Glutamatergic neuron (in vitro differentiated cells): Measurements from ENCODE around the gene RIMS3. TPM values are rescaled to one million over a fixed set of nuclear protein-coding genes. Genes with fewer than 3 reads are reported as not detected.

Experiments
- DNase-seq: peaks from one replicate; pipeline ENCODE4 v3.0.0; 2022
- H3K27ac Mint-ChIP-seq: one replicate; pipeline ENCODE4 v1.8.0; 2020; ENCODE audit warnings: mild to moderate bottlenecking, mixed read lengths, inconsistent platforms; ENCODE audit not compliant: unreplicated experiment
- H3K27me3 Mint-ChIP-seq: one replicate; pipeline ENCODE4 v1.8.0; 2020; ENCODE audit warnings: mild to moderate bottlenecking, moderate library complexity, mixed read lengths, inconsistent platforms; ENCODE audit not compliant: unreplicated experiment
- H3K36me3 Mint-ChIP-seq: one replicate; pipeline ENCODE4 v1.8.0; 2020; ENCODE audit warnings: mild to moderate bottlenecking, mixed read lengths, inconsistent platforms; ENCODE audit not compliant: unreplicated experiment
- H3K4me1 Mint-ChIP-seq: one replicate; pipeline ENCODE4 v1.8.0; 2020; ENCODE audit warnings: mild to moderate bottlenecking, low read depth, mixed read lengths, inconsistent platforms; ENCODE audit not compliant: unreplicated experiment
- H3K4me3 Mint-ChIP-seq: one replicate; pipeline ENCODE4 v1.8.0; 2020; ENCODE audit warnings: mild to moderate bottlenecking, mixed read lengths, inconsistent platforms; ENCODE audit not compliant: unreplicated experiment
- H3K9me3 Mint-ChIP-seq: one replicate; pipeline ENCODE4 v1.8.0; 2020; ENCODE audit warnings: mild to moderate bottlenecking, moderate library complexity, mixed read lengths, inconsistent platforms; ENCODE audit not compliant: unreplicated experiment
- CTCF ChIP-seq: fragments of 200-600 bp; sonication (generic); IDR thresholded peaks from one replicate; pipeline ENCODE4 v1.5.0; 2021; ENCODE audit not compliant: partially characterized antibody, unreplicated experiment
- total RNA-seq: library from RNA; stranded (reverse); fragmentation: NEBNext Ultra II Directional; extraction: Animal tissue kit (Norgen Biotek cat#: 25700); gene quantifications from one replicate; pipeline ENCODE4 v1.2.1, GENCODE V29; 2021; ENCODE audit not compliant: unreplicated experiment

RIMS3 gene
- total RNA-seq, 1 donor from 2014 or later, result 126 TPM

DNA sequence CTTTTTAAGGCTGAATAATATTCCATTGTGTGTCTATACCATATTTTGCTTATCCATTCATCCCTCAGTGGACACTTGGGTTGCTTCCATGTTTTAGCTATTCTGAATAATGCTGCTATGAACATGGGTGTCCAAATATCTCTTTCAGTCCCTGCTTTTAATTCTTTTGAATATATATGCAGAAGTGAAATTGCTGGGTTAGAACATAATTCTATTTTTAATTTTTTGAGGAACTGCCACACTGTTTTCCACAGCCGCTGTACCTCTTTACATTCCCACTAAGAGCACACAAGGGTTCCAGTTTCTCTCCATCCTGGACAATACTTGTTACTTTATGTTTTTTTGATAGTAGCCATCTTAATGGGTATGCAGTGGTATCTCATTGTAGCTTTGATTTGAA, 65.6 kb downstream of the RIMS3 start:
- Mint-ChIP-seq H3K4me3 (no peak overlapping the region), H3K4me1 (no peaks in the 10 kb centered on the region), H3K9me3 (peaks cover 4% of the 10 kb centered on the region), H3K36me3 (no peaks in the 10 kb centered on the region), H3K27ac (no peak overlapping the region), H3K27me3 (no peaks in the 10 kb centered on the region)
- no peak for DNase-seq
- TF ChIP-seq CTCF, result no peak

DNA sequence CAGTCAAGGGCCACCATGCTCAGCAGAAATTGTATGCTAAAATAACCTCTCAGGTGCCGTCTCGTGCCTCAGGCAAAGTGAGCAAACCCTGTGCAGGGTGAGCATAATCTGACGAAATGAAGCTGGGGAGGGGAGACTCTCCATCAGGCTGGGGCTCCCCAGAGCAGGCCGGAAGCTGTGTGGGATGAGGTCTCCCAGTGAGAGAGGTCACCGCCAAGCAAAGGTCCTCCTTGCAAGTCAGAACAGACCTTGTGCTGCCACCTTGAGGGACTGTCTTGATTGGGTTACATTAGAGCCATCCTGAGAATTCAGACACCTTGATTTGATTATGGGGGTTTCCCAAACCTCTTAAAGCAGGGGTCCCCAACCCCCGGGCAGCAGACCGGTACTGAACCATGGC, 69.9 kb downstream of the RIMS3 start:
- DNase-seq, result no peak
- no peak overlapping the region for H3K4me3 Mint-ChIP-seq
- peaks cover 6% of the 10 kb centered on the region for H3K9me3 Mint-ChIP-seq
- no peaks in the 10 kb centered on the region for H3K36me3 Mint-ChIP-seq
- H3K4me1 Mint-ChIP-seq, result no peaks in the 10 kb centered on the region
- no peak for TF ChIP-seq CTCF
- no peaks in the 10 kb centered on the region for H3K27me3 Mint-ChIP-seq
- H3K27ac Mint-ChIP-seq, result no peak overlapping the region

DNA sequence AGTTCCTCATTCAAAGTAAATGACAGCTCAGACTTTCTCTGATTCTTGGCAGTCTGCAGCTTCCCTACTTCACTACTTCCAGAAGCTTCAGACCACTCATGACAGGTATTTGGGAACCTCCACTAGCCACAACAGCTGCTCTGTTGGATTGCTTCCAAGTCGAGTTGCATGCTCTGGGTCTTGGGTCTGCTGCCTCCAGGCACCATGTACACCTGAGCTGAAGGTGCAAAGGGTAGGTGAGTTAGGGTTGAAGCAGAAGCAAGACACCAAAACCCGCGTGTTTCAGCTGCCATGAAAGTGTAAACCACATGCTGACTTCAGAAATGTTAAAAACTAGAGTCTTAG, 71.3 kb downstream of the RIMS3 start:
- H3K27me3 Mint-ChIP-seq, result no peaks in the 10 kb centered on the region
- no peak overlapping the region for H3K4me3 Mint-ChIP-seq
- no peaks in the 10 kb centered on the region for H3K36me3 Mint-ChIP-seq
- no peak for TF ChIP-seq CTCF
- no peak overlapping the region for H3K27ac Mint-ChIP-seq
- peaks cover 6% of the 10 kb centered on the region for H3K9me3 Mint-ChIP-seq
- H3K4me1 Mint-ChIP-seq, result no peaks in the 10 kb centered on the region
- no peak for DNase-seq

DNA sequence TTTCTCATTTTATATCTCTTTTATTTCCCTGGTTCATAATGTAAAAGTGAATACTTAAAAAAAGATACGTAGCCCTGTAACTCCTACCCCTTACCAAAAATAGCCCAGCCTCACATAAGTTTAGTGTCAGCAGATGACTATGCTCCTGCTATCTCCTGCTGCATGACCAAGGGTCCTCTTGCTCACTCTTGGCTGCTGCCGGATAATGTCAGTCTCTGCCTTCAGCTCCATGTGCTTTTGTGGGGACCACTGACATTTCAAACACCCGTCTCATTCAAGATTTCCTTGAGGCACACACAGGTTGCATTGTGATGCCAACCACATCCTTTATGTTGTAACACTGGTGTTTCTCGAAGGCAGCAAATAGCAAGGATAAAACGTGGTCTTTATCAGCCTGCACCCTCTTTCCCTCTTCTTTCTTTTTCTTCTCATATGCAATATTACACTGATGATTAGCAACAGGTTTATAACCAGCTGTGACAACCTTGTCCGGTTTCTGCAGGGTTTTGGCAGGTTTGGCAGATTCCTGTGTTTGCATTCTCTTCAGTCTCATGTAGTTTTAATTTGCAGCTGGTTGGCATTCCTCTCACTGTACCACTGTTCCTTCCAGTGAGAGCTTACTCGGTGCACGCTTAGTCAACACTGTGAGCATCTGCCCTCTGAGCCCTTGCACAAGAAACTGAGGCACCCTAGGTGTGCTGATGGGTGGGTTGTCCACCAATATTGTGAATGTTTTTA, 71.9 kb downstream of the RIMS3 start:
- TF ChIP-seq CTCF, result no peak
- Mint-ChIP-seq H3K4me3 (no peak overlapping the region), H3K36me3 (no peaks in the 10 kb centered on the region), H3K27ac (no peak overlapping the region), H3K4me1 (no peaks in the 10 kb centered on the region), H3K9me3 (peaks cover 6% of the 10 kb centered on the region), H3K27me3 (no peaks in the 10 kb centered on the region)
- DNase-seq, result no peak

- Mint-ChIP-seq H3K36me3 (no peaks in the 10 kb centered on the region), H3K4me3 (no peak overlapping the region), H3K27ac (no peak overlapping the region), H3K9me3 (peaks cover 4% of the 10 kb centered on the region), H3K4me1 (no peaks in the 10 kb centered on the region), H3K27me3 (peaks cover 3% of the 10 kb centered on the region)
- TF ChIP-seq CTCF, result no peak
- no peak for DNase-seq
Observed at GRCh38 chr1:40592107-40592803, 73.2 kb downstream of the RIMS3 start.
